PC-3 (cell line): Measurements from ENCODE around the gene SOBP. TPM values are rescaled to one million over a fixed set of nuclear protein-coding genes. Genes with fewer than 3 reads are reported as not detected.

Experiments used
- ATAC-seq: fragments of 200-7000 bp; cut with Tn5 transposase; 2 replicates; pipeline ENCODE4 v1.9.1; 2020; ENCODE audit warnings: mild to moderate bottlenecking, moderate library complexity
- BruUV-seq: library from RNA; stranded (reverse); fragments of 400-500 nt; replicated peaks from 2 replicates; lab custom pipeline; 2021; lab: Mats Ljungman, UMichigan
- CTCF ChIA-PET: fragments of 300-600 bp; sonication (Branson Sonifier 250); formaldehyde crosslinking; loops from one replicate; lab custom pipeline; 2022; ENCODE audit warnings: antibody characterized with exemption; lab: Charles Lee
- POLR2A ChIA-PET: fragments of 300-600 bp; sonication (Branson Sonifier 250); formaldehyde crosslinking; loops from one replicate; lab custom pipeline; 2022; ENCODE audit warnings: antibody characterized with exemption; ENCODE audit not compliant: unreplicated experiment; lab: Charles Lee
- DNase-seq: peaks from one replicate; pipeline ENCODE4 v3.0.0-alpha.2; 2015
- H2AFZ ChIP-seq: fragments of 300-600 bp; sonication (generic); 2 replicates; pipeline ENCODE4 v1.6.0; 2016; ENCODE audit warnings: antibody characterized with exemption, low read length
- H3F3A ChIP-seq: fragments of 300-600 bp; sonication (generic); one replicate; pipeline ENCODE4 v1.6.0; 2017; ENCODE audit warnings: antibody characterized with exemption, low read length, control low read depth, mild to moderate bottlenecking; ENCODE audit not compliant: unreplicated experiment
- H3K27ac ChIP-seq: fragments of 300-600 bp; sonication (generic); 2 replicates; pipeline ENCODE4 v1.5.1; 2016; ENCODE audit warnings: mild to moderate bottlenecking, low read length
- H3K27me3 ChIP-seq: fragments of 300-600 bp; sonication (generic); 2 replicates; pipeline ENCODE4 v1.6.1; 2016; ENCODE audit warnings: low read length, mixed read lengths
- H3K36me3 ChIP-seq: fragments of 300-600 bp; sonication (generic); 2 replicates; pipeline ENCODE4 v1.6.1; 2016; ENCODE audit warnings: low read depth, mixed run types, low read length, mixed read lengths
- H3K4me1 ChIP-seq: fragments of 300-600 bp; sonication (generic); 2 replicates; pipeline ENCODE4 v1.5.1; 2016; ENCODE audit warnings: low read length; ENCODE audit not compliant: insufficient read depth
- H3K4me2 ChIP-seq: fragments of 300-600 bp; sonication (generic); 2 replicates; pipeline ENCODE4 v1.6.0; 2016; ENCODE audit warnings: low read length
- H3K4me3 ChIP-seq: fragments of 300-600 bp; sonication (generic); 2 replicates; pipeline ENCODE4 v1.5.1; 2016; ENCODE audit warnings: mild to moderate bottlenecking, low read length, mixed read lengths
- H3K79me2 ChIP-seq: fragments of 300-600 bp; sonication (generic); 2 replicates; pipeline ENCODE4 v1.6.1; 2017; ENCODE audit warnings: low read length, mixed read lengths
- H3K9ac ChIP-seq: fragments of 300-600 bp; sonication (generic); 2 replicates; pipeline ENCODE4 v1.6.0; 2016; ENCODE audit warnings: mild to moderate bottlenecking, low read length
- H3K9me2 ChIP-seq: fragments of 300-600 bp; sonication (generic); replicated peaks from 2 replicates; pipeline ENCODE4 v1.6.1; 2016; ENCODE audit warnings: mixed run types, low read length, mixed read lengths
- H3K9me3 ChIP-seq: fragments of 300-600 bp; sonication (generic); 2 replicates; pipeline ENCODE4 v1.6.1; 2016; ENCODE audit warnings: low read length, mixed read lengths
- H4K20me1 ChIP-seq: fragments of 300-600 bp; sonication (generic); 2 replicates; pipeline ENCODE4 v1.6.1; 2016; ENCODE audit warnings: low read length, mixed read lengths
- CTCF ChIP-seq: fragments of 300-600 bp; sonication (generic); conservative IDR thresholded peaks from 2 replicates; pipeline ENCODE4 v1.5.1; 2017; ENCODE audit warnings: antibody characterized with exemption, low read depth, mild to moderate bottlenecking, low read length
- EZH2 ChIP-seq: fragments of 300-600 bp; sonication (generic); IDR thresholded peaks from one replicate; pipeline ENCODE4 v1.6.1; 2017; ENCODE audit warnings: antibody characterized with exemption, mild to moderate bottlenecking, low read length; ENCODE audit not compliant: unreplicated experiment
- EZH2phosphoT487 ChIP-seq: fragments of 300-600 bp; sonication (generic); IDR thresholded peaks from 2 replicates; pipeline ENCODE4 v1.6.1; 2018; ENCODE audit warnings: mild to moderate bottlenecking, antibody characterized with exemption, low read length, borderline replicate concordance
- intact Hi-C: fragments of 100-400 bp; cut with micrococcal nuclease; formaldehyde crosslinking; loops from 2 replicates; pipeline ENCODE4 v1.9.0; 2023
- total RNA-seq: library from RNA; depleted of rRNA; stranded (reverse); fragments of >200 nt; gene quantifications from 2 replicates; pipeline ENCODE4 v1.2.3, GENCODE V29; 2014

SOBP gene
- total RNA-seq, 1 experiment from 2014 or later: 0.15 TPM

GRCh38 chr6:107647439-107647948 lies 157.6 kb downstream of the SOBP start:
- intact Hi-C loops: no loop called here
- Histone ChIP-seq H3K79me2 (no peaks in the 10 kb centered on the region), H3K27ac (no peak overlapping the region), H3K4me2 (no peak overlapping the region), H3K4me1 (peaks cover 8% of the 10 kb centered on the region), H3F3A (no peaks in the 10 kb centered on the region), H4K20me1 (no peaks in the 10 kb centered on the region), H3K9ac (no peak overlapping the region), H3K36me3 (no peaks in the 10 kb centered on the region), H3K27me3 (no peaks in the 10 kb centered on the region), H2AFZ (no peak overlapping the region), H3K4me3 (no peak overlapping the region), H3K9me2 (no peaks in the 10 kb centered on the region), H3K9me3 (no peaks in the 10 kb centered on the region)
- TF ChIP-seq CTCF (no peak), EZH2phosphoT487 (no peak), EZH2 (no peak)
- ChIA-PET CTCF (no interaction called here), POLR2A (no interaction called here)
- DNase-seq (no peak), ATAC-seq (no peak)
- BruUV-seq: no TSS peak

- no peaks in the 10 kb centered on the region for H3K9me2 ChIP-seq
- peaks cover 16% of the 10 kb centered on the region for H3K4me1 ChIP-seq
- intact Hi-C loops: no loop called here
Observed at GRCh38 chr6:107648983-107649382, 159.1 kb downstream of the SOBP start.

More at GRCh38 chr6:107648983-107649382, 159.1 kb downstream of the SOBP start:
- BruUV-seq: no TSS peak
- no peaks in the 10 kb centered on the region for H3K36me3 ChIP-seq
- no peak overlapping the region for H3K9ac ChIP-seq
- no peak overlapping the region for H3K27ac ChIP-seq
- no peaks in the 10 kb centered on the region for H4K20me1 ChIP-seq
- ATAC-seq: no peak
- ChIA-PET POLR2A (no interaction called here), CTCF (no interaction called here)
- no peaks in the 10 kb centered on the region for H3F3A ChIP-seq
- no peaks in the 10 kb centered on the region for H3K79me2 ChIP-seq
- no peaks in the 10 kb centered on the region for H3K27me3 ChIP-seq
- H3K4me2 ChIP-seq: no peak overlapping the region
- H2AFZ ChIP-seq: no peak overlapping the region
- H3K9me3 ChIP-seq: no peaks in the 10 kb centered on the region
- DNase-seq: no peak
- TF ChIP-seq CTCF (no peak), EZH2phosphoT487 (no peak), EZH2 (no peak)
- no peak overlapping the region for H3K4me3 ChIP-seq
